Adrenal gland (tissue), 12 donors: ENCODE measurements around the gene MYO10. TPM values are rescaled to one million over a fixed set of nuclear protein-coding genes. Genes with fewer than 3 reads are reported as not detected.
"Not testable (repeated sequence)": the region's sequence is repeated elsewhere in the genome, so short reads cannot be mapped to it uniquely, and the experiment has no call there.

Experiments
- DNase-seq, 7 donors: peaks; one replicate each; pipeline ENCODE4 v3.0.0-alpha.2; 2019 to 2020
- H3K27ac ChIP-seq, 5 donors: fragments of 200-600 bp; sonication (generic) in 4 of 5; 1 replicate in 3 of 5; 2 replicates in 2 of 5; pipeline versions ENCODE4 v1.5.1 to v1.8.0; 2016 to 2020; ENCODE audit warnings: mild to moderate bottlenecking in 1 of 5
- H3K27me3 ChIP-seq: fragments of 200-600 bp; 2 replicates; pipeline ENCODE4 v1.8.0; 2021
- H3K36me3 ChIP-seq, 2 donors: fragments of 200-600 bp; replicated peaks in 1 of 2; 1 replicate in 1 of 2; 2 replicates in 1 of 2; pipeline versions ENCODE4 v1.5.1 to v1.8.0; 2018 to 2022
- H3K4me1 ChIP-seq, 2 donors: fragments of 200-600 bp; replicated peaks in 1 of 2; 1 replicate in 1 of 2; 2 replicates in 1 of 2; pipeline versions ENCODE4 v1.5.1 to v1.8.0; 2018 to 2021
- H3K4me3 ChIP-seq, 4 donors: fragments of 200-600 bp; sonication (generic) in 3 of 4; one replicate each; pipeline ENCODE4 v1.5.1; 2016 to 2018
- H3K9me3 ChIP-seq, 3 donors: fragments of 200-600 bp; sonication (generic) in 1 of 3; replicated peaks in 1 of 3; 1 replicate in 2 of 3; 2 replicates in 1 of 3; pipeline versions ENCODE4 v1.5.1 to v1.8.0; 2016 to 2021
- CTCF ChIP-seq, 6 experiments: fragments of 450-650 bp in 4 of 6; fragments of 200-600 bp in 2 of 6; sonication (generic) in 1 of 6; IDR thresholded peaks; 1 replicate in 5 of 6; 2 replicates in 1 of 6; pipeline versions ENCODE4 v1.5.1 to v1.8.0; 2016 to 2021; ENCODE audit warnings: antibody characterized with exemption in 6 of 6, mild to moderate bottlenecking in 2 of 6, moderate library complexity in 1 of 6
- POLR2A ChIP-seq, 2 donors: fragments of 450-650 bp; IDR thresholded peaks; one replicate each; pipeline ENCODE4 v1.6.1; 2017; ENCODE audit warnings: antibody characterized with exemption in 2 of 2, mild to moderate bottlenecking in 2 of 2, moderate library complexity in 1 of 2
- WGBS, 4 donors: extraction: QIAGEN DNeasy Blood & Tissue Kit in 2 of 4; methylation state at CpG; one replicate each; pipeline versions ENCODE4 v1.1.5 to v1.1.7; 2013 to 2017; 5-methylcytosine and 5-hydroxymethylcytosine counted together
- intact Hi-C, 2 donors: fragments of 100-400 bp; cut with DNase I; formaldehyde crosslinking; loops; one replicate each; pipeline versions ENCODE4 v1.14.1 to v1.15.0; 2022 to 2023
- polyA plus RNA-seq, 3 donors: library from polyadenylated mRNA; stranded (reverse); fragments of 200-250 nt in 2 of 3; fragments of 350-450 nt in 1 of 3; fragmentation: Illumina TruSeq in 1 of 3; extraction: RNeasy Lipid Tissue Mini Kit (QIAGEN cat#74804) in 1 of 3; gene quantifications; one replicate each; pipeline ENCODE4 v1.2.3, GENCODE V29; 2013 to 2014
- total RNA-seq, 9 donors: library from RNA; depleted of rRNA in 4 of 9; stranded (reverse); fragments of >200 nt in 4 of 9; fragments of 120-200 nt in 1 of 9; fragmentation: NEBNext Ultra II Directional in 1 of 9; extraction: Animal tissue kit (Norgen Biotek cat#: 25700) in 1 of 9; gene quantifications; one replicate each; pipeline versions ENCODE4 v1.1.0 to v1.2.4, GENCODE V29; 2013 to 2023
- donor health status: healthy with polysubstance abuse.
- donor health status: Bipolar disorder and iron deficiency.
- donor health status: DM: yes; HTN: yes; CAD: no.
- donor health status: DM: no; HTN: no; CAD: no.
- donor health status: DM: no; HTN: no; CAD: no.
- donor health status: DM: yes; HTN: yes; CAD: no.

Gene MYO10
- total and polyA plus RNA-seq, 12 donors = 2.2 to 38.9 (median 10.5) TPM

- H3K27me3 ChIP-seq = no peaks in the 10 kb centered on the region
- WGBS, 4 donors = 56 to 83% (median 70%) methylated on average over 3 of the region's 3 CpGs
- DNase-seq = no peak
- no peaks in the 10 kb centered on the region for H3K36me3 ChIP-seq
- H3K9me3 ChIP-seq = no peaks in the 10 kb centered on the region
- H3K27ac ChIP-seq = no peak overlapping the region
- intact Hi-C loops = no loop called here
- H3K4me1 ChIP-seq = no peaks in the 10 kb centered on the region
- no peak overlapping the region for H3K4me3 ChIP-seq
- TF ChIP-seq POLR2A (IDR thresholded peaks at IDR 0.05) (no peak), CTCF (IDR thresholded peaks at IDR 0.05) (no peak)
Observed at GRCh38 chr5:16772556-16772955, 163.5 kb downstream of the MYO10 start.

GRCh38 chr5:16768184-16768583 lies 167.9 kb downstream of the MYO10 start:
- DNase-seq = no peak
- TF ChIP-seq POLR2A (IDR thresholded peaks at IDR 0.05) (no peak), CTCF (IDR thresholded peaks at IDR 0.05) (no peak)
- Histone ChIP-seq H3K36me3 (no peaks in the 10 kb centered on the region), H3K27me3 (no peaks in the 10 kb centered on the region), H3K4me3 (no peak overlapping the region), H3K4me1 (no peaks in the 10 kb centered on the region), H3K27ac (no peak overlapping the region), H3K9me3 (no peaks in the 10 kb centered on the region)
- intact Hi-C loops = no loop called here
- 82 to 93% (median 87%) methylated on average over 3 of the region's 3 CpGs for WGBS, 4 donors

- H3K4me3 ChIP-seq = no peak overlapping the region
- no peaks in the 10 kb centered on the region for H3K27me3 ChIP-seq
- no peak for DNase-seq
- peaks cover 0 to 3% of the 10 kb centered on the region in 2 donors for H3K36me3 ChIP-seq
- no peaks in the 10 kb centered on the region for H3K9me3 ChIP-seq
- TF ChIP-seq POLR2A (IDR thresholded peaks at IDR 0.05) = no peak
- no peak for TF ChIP-seq CTCF (IDR thresholded peaks at IDR 0.05)
- H3K27ac ChIP-seq = no peak overlapping the region
- no peaks in the 10 kb centered on the region for H3K4me1 ChIP-seq
- intact Hi-C loops = no loop called here
- WGBS, 4 donors = 78 to 82% (median 79%) methylated on average over 5 of the region's 5 CpGs
Observed at GRCh38 chr5:16763211-16763610, 172.9 kb downstream of the MYO10 start.

GRCh38 chr5:16759147-16759773 lies 176.8 kb downstream of the MYO10 start:
- 80 to 84% (median 82%) methylated on average over 16 of the region's 16 CpGs for WGBS, 4 donors
- no peak for TF ChIP-seq POLR2A (IDR thresholded peaks at IDR 0.05)

GRCh38 chr5:16757989-16758501 lies 178.0 kb downstream of the MYO10 start:
- H3K36me3 ChIP-seq = peaks cover 0 to 3% of the 10 kb centered on the region in 2 donors
- no peak for DNase-seq
- no peaks in the 10 kb centered on the region for H3K27me3 ChIP-seq
- no peak overlapping the region for H3K4me3 ChIP-seq
- no peaks in the 10 kb centered on the region for H3K4me1 ChIP-seq
- H3K27ac ChIP-seq = no peak overlapping the region
- intact Hi-C loops = no loop called here
- no peaks in the 10 kb centered on the region for H3K9me3 ChIP-seq
- TF ChIP-seq CTCF (IDR thresholded peaks at IDR 0.05) (no peak), POLR2A (IDR thresholded peaks at IDR 0.05) (no peak)
- WGBS, 4 donors = 63 to 73% (median 70%) methylated on average over 8 of the region's 8 CpGs

More at GRCh38 chr5:16759147-16759773, 176.8 kb downstream of the MYO10 start:
- no peak for DNase-seq
- H3K36me3 ChIP-seq = peaks cover 0 to 3% of the 10 kb centered on the region in 2 donors
- intact Hi-C loops = no loop called here
- no peaks in the 10 kb centered on the region for H3K27me3 ChIP-seq
- no peaks in the 10 kb centered on the region for H3K4me1 ChIP-seq
- H3K27ac ChIP-seq = no peak overlapping the region
- H3K4me3 ChIP-seq = no peak overlapping the region
- H3K9me3 ChIP-seq = no peaks in the 10 kb centered on the region

- DNase-seq, H3K4me1 ChIP-seq, H3K36me3 ChIP-seq, H3K9me3 ChIP-seq, intact Hi-C loops, H3K4me3 ChIP-seq, H3K27ac ChIP-seq, H3K27me3 ChIP-seq: not testable (repeated sequence)
- WGBS, 4 donors = 90 to 96% (median 93%) methylated on average over 6 of the region's 6 CpGs
Observed at GRCh38 chr5:16757577-16757976, 178.5 kb downstream of the MYO10 start.
